B cell (primary cell): Measurements from ENCODE around the gene C14orf39. TPM values are rescaled to one million over a fixed set of nuclear protein-coding genes. Genes with fewer than 3 reads are reported as not detected.

Experiments used
- ATAC-seq: fragments of 200-7000 bp; cut with Tn5 transposase; one replicate; pipeline ENCODE4 v1.10.0; 2021; ENCODE audit warnings: low read depth, mild to moderate bottlenecking, moderate number of reproducible peaks, moderate library complexity
- CTCF ChIA-PET: fragments of 350-600 bp; sonication (Branson Sonifier 250); formaldehyde crosslinking; loops from one replicate; lab custom pipeline; 2021; ENCODE audit warnings: antibody characterized with exemption, inconsistent platforms; lab: Charles Lee
- POLR2A ChIA-PET: fragments of 350-600 bp; sonication (Branson Sonifier 250); formaldehyde crosslinking; loops from one replicate; lab custom pipeline; 2021; ENCODE audit warnings: antibody characterized with exemption; lab: Charles Lee
- DNase-seq: peaks from one replicate; pipeline ENCODE4 v3.0.0; 2013
- H2AFZ ChIP-seq: 2 replicates; pipeline ENCODE4 v1.6.1; 2012; ENCODE audit warnings: mild to moderate bottlenecking, low read depth, low read length; ENCODE audit not compliant: insufficient read depth, poor library complexity, severe bottlenecking
- H3K27ac ChIP-seq, 2 donors: 1 replicate in 1 of 2; 2 replicates in 1 of 2; pipeline ENCODE4 v1.5.1; 2012 to 2013; ENCODE audit warnings: low read length in 2 of 2, mild to moderate bottlenecking in 2 of 2, moderate library complexity in 1 of 2
- H3K27me3 ChIP-seq, 4 experiments: fragments of 200-600 bp in 1 of 4; sonication (generic) in 1 of 4; replicated peaks in 1 of 4; 1 replicate in 2 of 4; 2 replicates in 2 of 4; pipeline versions ENCODE4 v1.6.1 to v1.7.0; 2013 to 2016; ENCODE audit warnings: low read length in 3 of 4, mild to moderate bottlenecking in 2 of 4, mixed read lengths in 1 of 4, moderate library complexity in 1 of 4; ENCODE audit not compliant: insufficient read depth in 4 of 4, control insufficient read depth in 3 of 4; ENCODE audit errors: control extremely low read depth in 1 of 4
- H3K36me3 ChIP-seq, 2 experiments: replicated peaks in 1 of 2; 1 replicate in 1 of 2; 2 replicates in 1 of 2; pipeline versions ENCODE4 v1.6.1 to v1.7.1; 2013; ENCODE audit warnings: low read length in 1 of 2; ENCODE audit not compliant: insufficient read depth in 2 of 2, control insufficient read depth in 1 of 2; ENCODE audit errors: control extremely low read depth in 1 of 2, extremely low read depth in 1 of 2
- H3K4me1 ChIP-seq, 2 donors: fragments of 200-600 bp in 1 of 2; sonication (generic) in 1 of 2; 1 replicate in 1 of 2; 2 replicates in 1 of 2; pipeline versions ENCODE4 v1.5.1 to v1.6.1; 2013 to 2017; ENCODE audit warnings: low read length in 2 of 2; ENCODE audit not compliant: control insufficient read depth in 2 of 2, insufficient read depth in 2 of 2
- H3K4me2 ChIP-seq: replicated peaks from 2 replicates; pipeline ENCODE3; 2012; ENCODE audit warnings: mild to moderate bottlenecking, low read depth, low read length; ENCODE audit not compliant: poor library complexity, severe bottlenecking
- H3K4me3 ChIP-seq, 5 experiments: fragments of 200-600 bp in 1 of 5; sonication (generic) in 1 of 5; 1 replicate in 3 of 5; 2 replicates in 2 of 5; pipeline versions ENCODE4 v1.5.1 to v1.7.0; 2011 to 2016; ENCODE audit warnings: low read length in 4 of 5, mild to moderate bottlenecking in 4 of 5, low read depth in 2 of 5, control low read depth in 1 of 5, moderate library complexity in 1 of 5; ENCODE audit not compliant: insufficient read depth in 1 of 5; ENCODE audit errors: control extremely low read depth in 1 of 5, extremely low read depth in 1 of 5
- H3K79me2 ChIP-seq: fragments of 200-600 bp; sonication (generic); one replicate; pipeline ENCODE4 v1.6.0; 2016; ENCODE audit warnings: low read length; ENCODE audit not compliant: control insufficient read depth, insufficient read depth
- H3K9ac ChIP-seq: fragments of 200-600 bp; sonication (generic); 2 replicates; pipeline ENCODE4 v1.6.1; 2017; ENCODE audit warnings: mild to moderate bottlenecking, low read length, moderate library complexity
- H3K9me3 ChIP-seq, 3 donors: one replicate each; pipeline versions ENCODE4 v1.6.1 to v1.7.1; 2013; ENCODE audit warnings: low read length in 2 of 3; ENCODE audit not compliant: control insufficient read depth in 2 of 3, insufficient read depth in 1 of 3; ENCODE audit errors: control extremely low read depth in 1 of 3
- H4K20me1 ChIP-seq: 2 replicates; pipeline ENCODE4 v1.6.0; 2012; ENCODE audit warnings: mild to moderate bottlenecking, low read length; ENCODE audit not compliant: insufficient read depth, control insufficient read depth, poor library complexity, severe bottlenecking
- H3K27ac Mint-ChIP-seq: one replicate; pipeline ENCODE4 v1.8.0; 2021; ENCODE audit warnings: mixed read lengths
- H3K27me3 Mint-ChIP-seq: one replicate; pipeline ENCODE4 v1.8.0; 2021; ENCODE audit warnings: mixed read lengths
- H3K4me1 Mint-ChIP-seq: one replicate; pipeline ENCODE4 v1.8.0; 2021; ENCODE audit warnings: mixed read lengths
- H3K4me3 Mint-ChIP-seq: one replicate; pipeline ENCODE4 v1.8.0; 2021; ENCODE audit warnings: mixed read lengths
- H3K9me3 Mint-ChIP-seq: one replicate; pipeline ENCODE4 v1.8.0; 2022; ENCODE audit warnings: mixed read lengths; ENCODE audit not compliant: insufficient read depth
- CTCF ChIP-seq: fragments of 200-600 bp; IDR thresholded peaks from one replicate; pipeline ENCODE4 v1.8.0; 2022; ENCODE audit warnings: antibody characterized with exemption, mild to moderate bottlenecking
- EZH2 ChIP-seq: IDR thresholded peaks from 2 replicates; pipeline ENCODE4 v1.6.1; 2012; ENCODE audit warnings: borderline replicate concordance, low read depth, mild to moderate bottlenecking, moderate library complexity, low read length; ENCODE audit not compliant: insufficient read depth, poor library complexity, severe bottlenecking
- WGBS: methylation state at CpG from one replicate; pipeline ENCODE4 v1.1.5; 2013; ENCODE audit warnings: missing lambda C conversion rate; ENCODE audit not compliant: insufficient coverage; 5-methylcytosine and 5-hydroxymethylcytosine counted together
- intact Hi-C: fragments of 100-400 bp; cut with micrococcal nuclease; formaldehyde crosslinking; loops from one replicate; pipeline ENCODE4 v1.10.0; 2022
- polyA minus RNA-seq: library from RNA; depleted of rRNA, polyadenylated mRNA; stranded (reverse); fragments of >200 nt; gene quantifications from 2 replicates; pipeline ENCODE4 v1.2.3, GENCODE V29; 2012
- polyA plus RNA-seq: library from polyadenylated mRNA; depleted of rRNA; stranded (reverse); fragments of >200 nt; gene quantifications from 2 replicates; pipeline ENCODE4 v1.2.3, GENCODE V29; 2012
- total RNA-seq, 2 donors: library from RNA; stranded (reverse); fragments of 120-200 nt in 1 of 2; gene quantifications; 1 replicate in 1 of 2; 2 replicates in 1 of 2; pipeline versions ENCODE4 v1.2.3 to v1.2.4, GENCODE V29; 2013 to 2022

Gene C14orf39, protein sequence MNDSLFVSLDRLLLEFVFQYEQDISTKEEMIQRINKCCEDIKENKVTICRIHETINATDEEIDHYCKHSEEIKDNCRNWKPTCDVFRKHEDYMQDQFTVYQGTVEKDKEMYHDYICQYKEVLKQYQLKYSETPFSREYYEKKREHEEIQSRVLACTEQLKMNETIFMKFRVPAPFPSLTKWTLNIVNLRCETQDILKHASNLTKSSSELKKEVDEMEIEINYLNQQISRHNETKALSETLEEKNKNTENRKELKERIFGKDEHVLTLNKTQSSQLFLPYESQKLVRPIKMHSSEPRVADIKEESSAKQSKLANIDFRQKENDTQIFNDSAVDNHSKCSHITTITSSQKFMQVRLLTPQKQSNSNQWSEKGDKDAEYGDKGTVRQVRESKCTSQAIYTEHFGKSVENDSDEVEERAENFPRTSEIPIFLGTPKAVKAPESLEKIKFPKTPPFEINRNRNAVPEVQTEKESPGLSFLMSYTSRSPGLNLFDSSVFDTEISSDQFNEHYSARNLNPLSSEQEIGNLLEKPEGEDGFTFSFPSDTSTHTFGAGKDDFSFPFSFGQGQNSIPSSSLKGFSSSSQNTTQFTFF
- total RNA-seq (not detected in 2 replicates), polyA plus RNA-seq (not detected in 2 replicates), polyA minus RNA-seq (not detected in 2 replicates)
- total RNA-seq (2013), result 0.07 TPM

DNA sequence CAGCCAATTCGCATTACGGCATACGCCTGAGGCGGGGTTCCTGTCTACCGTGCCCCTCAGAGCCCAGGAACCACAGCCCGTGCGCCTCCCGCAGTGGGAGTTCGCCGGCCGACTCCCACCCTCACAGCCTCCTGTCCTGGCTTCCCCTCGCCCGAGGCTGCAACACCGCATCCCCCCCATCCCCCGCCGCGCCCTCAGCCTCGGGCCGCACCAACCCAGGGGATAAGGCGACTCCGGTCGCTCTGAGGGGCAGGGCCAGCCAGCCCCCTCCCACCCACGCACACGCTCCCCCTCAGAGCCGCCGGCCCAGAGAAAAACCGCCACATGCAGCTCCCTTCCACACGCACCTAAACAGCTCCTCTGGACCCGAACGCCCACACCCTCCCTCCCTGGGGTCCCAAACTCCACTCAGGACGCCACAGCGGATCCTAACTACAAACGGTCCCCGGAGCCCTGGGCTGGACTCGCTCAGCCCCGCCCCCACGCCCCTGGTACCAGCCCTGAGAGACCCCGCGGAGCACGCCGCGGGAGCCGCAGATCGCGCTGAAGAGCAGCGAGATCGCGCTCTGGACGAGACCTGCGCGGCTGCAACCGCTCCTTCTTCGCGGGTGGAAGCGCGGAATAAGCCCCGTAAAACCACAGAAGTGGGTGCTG, at the start of gene C14orf39:
TSS of gene C14orf39 (minus strand) at position 466 of the 654 bp plus-strand sequence. CDS start 985 bp downstream, outside the sequence.
- ChIA-PET POLR2A (no interaction called here), CTCF (no interaction called here)
- H3K9me3 Mint-ChIP-seq, result peaks cover 1% of the 10 kb centered on the region
- H3K27ac Mint-ChIP-seq, result no peak within 1 kb of the TSS
- Histone ChIP-seq H3K4me3 (peak within 1 kb of the TSS in 2 of 5 experiments; percentile 4 to 15), H3K79me2 (no peaks in the 10 kb centered on the region), H3K36me3 (no peaks in the 10 kb centered on the region), H2AFZ (peak within 1 kb of the TSS; percentile 47), H3K27ac (no peak within 1 kb of the TSS), H3K4me2 (peak within 1 kb of the TSS; percentile 59), H3K9me3 (peaks cover 0 to 12% (median 2%) of the 10 kb centered on the region in 3 donors), H3K4me1 (peaks cover 12 to 15% of the 10 kb centered on the region in 2 donors), H3K9ac (peak within 1 kb of the TSS; percentile 34), H4K20me1 (no peaks in the 10 kb centered on the region), H3K27me3 (peaks cover 0 to 41% (median 18%) of the 10 kb centered on the region in 4 experiments)
- no peak for TF ChIP-seq CTCF
- no peak for TF ChIP-seq EZH2
- peaks cover 22% of the 10 kb centered on the region for H3K27me3 Mint-ChIP-seq
- ATAC-seq (peak; percentile 21), DNase-seq (peak; percentile 33)
- 7% methylated on average over 55 of the region's 57 CpGs for WGBS
- peak within 1 kb of the TSS; percentile 21 for H3K4me3 Mint-ChIP-seq
- peaks cover 5% of the 10 kb centered on the region for H3K4me1 Mint-ChIP-seq
- intact Hi-C loops, result no loop called here
